SK-N-SH (cell line): ENCODE measurements around the gene WBP11. TPM values are rescaled to one million over a fixed set of nuclear protein-coding genes. Genes with fewer than 3 reads are reported as not detected.

Experiments used
- CTCF ChIA-PET: fragments of 300-600, 350-600 bp; formaldehyde crosslinking; extraction: SDS; loops from one replicate; lab custom pipeline; 2021; lab: Yijun Ruan, JAX
- POLR2A ChIA-PET: fragments of 350-600 bp; sonication (Branson Sonifier 250); formaldehyde crosslinking; extraction: SDS; loops from one replicate; lab custom pipeline; 2020; ENCODE audit warnings: antibody characterized with exemption, inconsistent platforms; lab: Yijun Ruan, JAX
- DNase-seq: peaks from one replicate; pipeline ENCODE4 v3.0.0; 2012
- H2AFZ ChIP-seq: fragments of 200-600 bp; sonication (generic); 2 replicates; pipeline ENCODE4 v1.8.1; 2016; ENCODE audit warnings: antibody characterized with exemption, mild to moderate bottlenecking, low read depth
- H3F3A ChIP-seq: fragments of 200-600 bp; sonication (generic); replicated peaks from 2 replicates; pipeline ENCODE3; 2016; ENCODE audit warnings: antibody characterized with exemption, mild to moderate bottlenecking; ENCODE audit not compliant: insufficient read depth
- H3K27ac ChIP-seq, 2 experiments: fragments of 200-500 bp in 1 of 2; fragments of 200-600 bp in 1 of 2; sonication (Bioruptor generic) in 1 of 2; sonication (generic), shearing (Covaris generic) in 1 of 2; 2 replicates each; pipeline versions ENCODE4 v1.5.1 to v1.6.1; 2014 to 2016; ENCODE audit warnings: low read depth in 2 of 2, inconsistent platforms in 1 of 2, low read length in 1 of 2, mild to moderate bottlenecking in 1 of 2, mixed read lengths in 1 of 2
- H3K27me3 ChIP-seq: fragments of 200-600 bp; sonication (generic), shearing (Covaris generic); 2 replicates; pipeline ENCODE4 v1.6.1; 2016; ENCODE audit warnings: mixed run types; ENCODE audit not compliant: insufficient read depth
- H3K36me3 ChIP-seq, 2 experiments: fragments of 200-500 bp in 1 of 2; fragments of 200-600 bp in 1 of 2; sonication (Bioruptor generic) in 1 of 2; sonication (generic) in 1 of 2; replicated peaks in 1 of 2; 2 replicates each; pipeline versions ENCODE3 to v1.5.1; 2014 to 2016; ENCODE audit warnings: low read length in 1 of 2, mild to moderate bottlenecking in 1 of 2; ENCODE audit not compliant: insufficient read depth in 2 of 2, control insufficient read depth in 1 of 2
- H3K4me1 ChIP-seq, 2 experiments: fragments of 200-500 bp in 1 of 2; fragments of 200-600 bp in 1 of 2; sonication (Bioruptor generic) in 1 of 2; sonication (generic), shearing (Covaris generic) in 1 of 2; 2 replicates each; pipeline versions ENCODE4 v1.5.1 to v1.6.1; 2014 to 2016; ENCODE audit warnings: low read depth in 1 of 2, low read length in 1 of 2, mixed run types in 1 of 2; ENCODE audit not compliant: insufficient read depth in 2 of 2, control insufficient read depth in 1 of 2
- H3K4me2 ChIP-seq: fragments of 200-600 bp; sonication (generic), shearing (Covaris generic); 2 replicates; pipeline ENCODE4 v1.6.1; 2017; ENCODE audit warnings: mixed run types
- H3K4me3 ChIP-seq, 2 experiments: fragments of 200-500 bp in 1 of 2; fragments of 200-600 bp in 1 of 2; sonication (Bioruptor generic) in 1 of 2; sonication (generic), shearing (Covaris generic) in 1 of 2; 2 replicates each; pipeline versions ENCODE4 v1.5.1 to v1.8.1; 2014 to 2016; ENCODE audit warnings: low read depth in 2 of 2, inconsistent platforms in 1 of 2, low read length in 1 of 2, mild to moderate bottlenecking in 1 of 2, mixed read lengths in 1 of 2, moderate library complexity in 1 of 2
- H3K79me2 ChIP-seq: fragments of 200-600 bp; sonication (generic); 2 replicates; pipeline ENCODE4 v1.8.1; 2017; ENCODE audit warnings: mild to moderate bottlenecking; ENCODE audit not compliant: insufficient read depth
- H3K9ac ChIP-seq: fragments of 200-600 bp; sonication (generic); 2 replicates; pipeline ENCODE4 v1.6.1; 2017; ENCODE audit warnings: mixed run types
- H3K9me2 ChIP-seq: fragments of 200-600 bp; sonication (generic); 2 replicates; pipeline ENCODE4 v1.6.1; 2017; ENCODE audit warnings: mixed run types
- H3K9me3 ChIP-seq: fragments of 200-600 bp; sonication (generic); 2 replicates; pipeline ENCODE4 v1.6.1; 2017; ENCODE audit warnings: mixed run types, mild to moderate bottlenecking, moderate library complexity
- H4K20me1 ChIP-seq: fragments of 200-600 bp; sonication (generic); 2 replicates; pipeline ENCODE4 v1.6.1; 2017; ENCODE audit warnings: mild to moderate bottlenecking, mixed run types; ENCODE audit not compliant: insufficient read depth
- FOSL2 ChIP-seq: IDR thresholded peaks from 2 replicates; pipeline ENCODE4 v1.4.0; 2012; ENCODE audit warnings: low read depth, mild to moderate bottlenecking, moderate library complexity, borderline replicate concordance
- FOXM1 ChIP-seq: IDR thresholded peaks from 2 replicates; pipeline ENCODE4 v1.4.0; 2012; ENCODE audit warnings: low read depth, mild to moderate bottlenecking
- GABPA ChIP-seq: IDR thresholded peaks from 2 replicates; pipeline ENCODE4 v1.4.0; 2012; ENCODE audit warnings: low read depth, mild to moderate bottlenecking
- GATA2 ChIP-seq: sonication (generic); formaldehyde crosslinking; IDR thresholded peaks from 2 replicates; pipeline ENCODE4 v1.5.0; 2020; ENCODE audit warnings: mild to moderate bottlenecking, missing genetic modification reagents
- MEF2A ChIP-seq: IDR thresholded peaks from 2 replicates; pipeline ENCODE4 v1.4.0; 2012; ENCODE audit warnings: low read depth, borderline replicate concordance
- NRF1 ChIP-seq: IDR thresholded peaks from 2 replicates; pipeline ENCODE4 v1.6.1; 2012; ENCODE audit warnings: low read depth, mild to moderate bottlenecking, low read length
- RAD21 ChIP-seq: IDR thresholded peaks from 2 replicates; pipeline ENCODE4 v1.6.1; 2012; ENCODE audit warnings: mild to moderate bottlenecking, low read length
- RFX5 ChIP-seq: IDR thresholded peaks from 2 replicates; pipeline ENCODE4 v1.6.1; 2012; ENCODE audit warnings: mild to moderate bottlenecking, improper control_type of control experiment, low read length
- SIN3A ChIP-seq: IDR thresholded peaks from 2 replicates; pipeline ENCODE4 v1.6.1; 2012; ENCODE audit warnings: low read depth, mild to moderate bottlenecking, low read length, moderate library complexity, borderline replicate concordance
- TCF12 ChIP-seq: IDR thresholded peaks from 2 replicates; pipeline ENCODE4 v1.4.0; 2012
- TEAD4 ChIP-seq: IDR thresholded peaks from 2 replicates; pipeline ENCODE4 v1.4.0; 2012; ENCODE audit warnings: mild to moderate bottlenecking, borderline replicate concordance; ENCODE audit not compliant: insufficient read depth
- USF1 ChIP-seq: IDR thresholded peaks from 2 replicates; pipeline ENCODE4 v1.4.0; 2012; ENCODE audit warnings: low read depth, borderline replicate concordance
- WGBS: methylation state at CpG from one replicate; pipeline ENCODE4 v1.1.6; 2017; ENCODE audit warnings: low lambda C conversion rate; 5-methylcytosine and 5-hydroxymethylcytosine counted together
- polyA plus RNA-seq, 3 experiments: library from polyadenylated mRNA; depleted of rRNA; stranded (reverse); fragments of >200 nt; gene quantifications; 2 replicates each; pipeline ENCODE4 v1.2.3, GENCODE V29; 2012
- TF ChIP-seq, protein P1 (sequence below): fragments of 150-350 bp; IDR thresholded peaks from 2 replicates; pipeline ENCODE4 v1.6.1; 2016; ENCODE audit warnings: mild to moderate bottlenecking, low read depth, low read length
- TF ChIP-seq, protein P2 (sequence below): IDR thresholded peaks from 2 replicates; pipeline ENCODE4 v1.6.1; 2012; ENCODE audit warnings: mild to moderate bottlenecking, low read depth, low read length, moderate library complexity

The WBP11 gene
- polyA plus RNA-seq, 1 of the 3 experiments (the other 2 are of a cell fraction), result 18.7 TPM

DNA sequence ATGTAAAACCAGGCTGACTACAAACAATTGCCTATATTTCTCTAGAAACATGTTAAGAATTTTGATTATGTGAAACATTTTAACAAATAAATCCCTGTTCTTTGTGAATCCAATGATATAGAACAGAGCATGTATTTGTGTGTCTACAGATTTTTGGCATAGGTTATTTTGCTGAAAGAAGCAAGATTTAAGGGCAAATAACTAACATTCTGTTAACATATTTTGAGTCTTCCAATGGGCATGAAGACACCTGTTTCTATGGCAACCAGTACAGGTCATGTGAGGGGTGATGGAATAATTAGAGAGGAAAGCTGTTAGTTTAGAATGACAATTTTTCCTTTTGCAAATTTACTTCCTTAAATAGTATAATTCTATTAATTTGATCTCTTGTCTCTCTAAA lies 31.2 kb upstream of the WBP11 start (continued):
- TF ChIP-seq RAD21 (no peak), NRF1 (no peak), RFX5 (no peak), FOXM1 (no peak)
- TF ChIP-seq, all 33 proteins: peak for 0

DNA sequence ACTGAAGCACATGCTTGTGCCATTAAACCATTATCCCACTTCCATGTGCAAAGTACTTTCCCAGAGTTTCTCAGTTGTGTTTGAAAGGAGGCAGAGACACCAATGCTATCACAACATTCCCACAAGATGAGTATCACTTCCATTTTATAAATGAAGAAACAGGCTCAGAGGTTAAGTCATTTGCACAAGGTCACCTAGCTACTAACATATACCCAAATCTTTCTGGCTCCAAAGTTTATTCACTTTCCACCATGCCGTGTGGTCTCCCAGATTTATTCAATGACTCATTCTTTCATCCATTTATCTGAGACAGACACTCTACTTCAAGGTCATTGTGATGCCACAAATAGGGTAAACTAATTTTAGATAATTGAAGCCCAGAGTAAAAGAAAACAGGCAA lies 30.7 kb upstream of the WBP11 start:
- Histone ChIP-seq H3K9ac (no peak overlapping the region), H2AFZ (no peak overlapping the region), H3F3A (peaks cover 40% of the 10 kb centered on the region), H3K4me1 (peaks cover 4 to 21% of the 10 kb centered on the region in 2 experiments), H3K27me3 (no peaks in the 10 kb centered on the region), H3K9me2 (no peaks in the 10 kb centered on the region), H4K20me1 (no peaks in the 10 kb centered on the region), H3K36me3 (no peaks in the 10 kb centered on the region), H3K9me3 (no peaks in the 10 kb centered on the region), H3K27ac (peak overlapping the region; percentile 53 to 97; a peak in 3 of 4 replicates), H3K79me2 (no peaks in the 10 kb centered on the region), H3K4me3 (no peak overlapping the region), H3K4me2 (peak overlapping the region; percentile 37; the same call in 1 of the 2 replicates)
- WGBS, result 0% methylated on average over 1 of the region's 1 CpG
- TF ChIP-seq, protein P1, sequence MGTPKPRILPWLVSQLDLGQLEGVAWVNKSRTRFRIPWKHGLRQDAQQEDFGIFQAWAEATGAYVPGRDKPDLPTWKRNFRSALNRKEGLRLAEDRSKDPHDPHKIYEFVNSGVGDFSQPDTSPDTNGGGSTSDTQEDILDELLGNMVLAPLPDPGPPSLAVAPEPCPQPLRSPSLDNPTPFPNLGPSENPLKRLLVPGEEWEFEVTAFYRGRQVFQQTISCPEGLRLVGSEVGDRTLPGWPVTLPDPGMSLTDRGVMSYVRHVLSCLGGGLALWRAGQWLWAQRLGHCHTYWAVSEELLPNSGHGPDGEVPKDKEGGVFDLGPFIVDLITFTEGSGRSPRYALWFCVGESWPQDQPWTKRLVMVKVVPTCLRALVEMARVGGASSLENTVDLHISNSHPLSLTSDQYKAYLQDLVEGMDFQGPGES, result no peak
- TF ChIP-seq GATA2 (no peak), FOSL2 (0 out of 2 replicates have a peak, but pooled peaks have one; percentile 34), TCF12 (peak; percentile 26; the same call in 1 of the 2 replicates), MEF2A (0 out of 2 replicates have a peak, but pooled peaks have one; percentile 13), USF1 (no peak), TEAD4 (0 out of 2 replicates have a peak, but pooled peaks have one; percentile 13), SIN3A (no peak)
- ChIA-PET POLR2A (no interaction called here), CTCF (interaction anchor here (1.0 to 1.5 kb wide), 2 partner anchors 14 to 387 kb away, joined by 4 read pairs; partner anchors contain the start of gene RERG)
- no peak for DNase-seq

GRCh38 chr12:14833336-14833735 lies 30.1 kb upstream of the WBP11 start:
- Histone ChIP-seq H3K9me3 (no peaks in the 10 kb centered on the region), H3K4me3 (no peak overlapping the region), H3K9me2 (no peaks in the 10 kb centered on the region), H3K36me3 (no peaks in the 10 kb centered on the region), H2AFZ (no peak overlapping the region), H3F3A (peaks cover 40% of the 10 kb centered on the region), H4K20me1 (no peaks in the 10 kb centered on the region), H3K79me2 (no peaks in the 10 kb centered on the region), H3K27ac (peak overlapping the region in 1 of 2 experiments; percentile 97; a peak in 3 of 4 replicates), H3K9ac (no peak overlapping the region), H3K27me3 (no peaks in the 10 kb centered on the region), H3K4me2 (peak overlapping the region; percentile 37; the same call in 1 of the 2 replicates), H3K4me1 (peaks cover 4 to 21% of the 10 kb centered on the region in 2 experiments)
- TF ChIP-seq GATA2 (no peak), NRF1 (no peak), GABPA (no peak)
- TF ChIP-seq, protein P1, result no peak
- TF ChIP-seq, protein P2, sequence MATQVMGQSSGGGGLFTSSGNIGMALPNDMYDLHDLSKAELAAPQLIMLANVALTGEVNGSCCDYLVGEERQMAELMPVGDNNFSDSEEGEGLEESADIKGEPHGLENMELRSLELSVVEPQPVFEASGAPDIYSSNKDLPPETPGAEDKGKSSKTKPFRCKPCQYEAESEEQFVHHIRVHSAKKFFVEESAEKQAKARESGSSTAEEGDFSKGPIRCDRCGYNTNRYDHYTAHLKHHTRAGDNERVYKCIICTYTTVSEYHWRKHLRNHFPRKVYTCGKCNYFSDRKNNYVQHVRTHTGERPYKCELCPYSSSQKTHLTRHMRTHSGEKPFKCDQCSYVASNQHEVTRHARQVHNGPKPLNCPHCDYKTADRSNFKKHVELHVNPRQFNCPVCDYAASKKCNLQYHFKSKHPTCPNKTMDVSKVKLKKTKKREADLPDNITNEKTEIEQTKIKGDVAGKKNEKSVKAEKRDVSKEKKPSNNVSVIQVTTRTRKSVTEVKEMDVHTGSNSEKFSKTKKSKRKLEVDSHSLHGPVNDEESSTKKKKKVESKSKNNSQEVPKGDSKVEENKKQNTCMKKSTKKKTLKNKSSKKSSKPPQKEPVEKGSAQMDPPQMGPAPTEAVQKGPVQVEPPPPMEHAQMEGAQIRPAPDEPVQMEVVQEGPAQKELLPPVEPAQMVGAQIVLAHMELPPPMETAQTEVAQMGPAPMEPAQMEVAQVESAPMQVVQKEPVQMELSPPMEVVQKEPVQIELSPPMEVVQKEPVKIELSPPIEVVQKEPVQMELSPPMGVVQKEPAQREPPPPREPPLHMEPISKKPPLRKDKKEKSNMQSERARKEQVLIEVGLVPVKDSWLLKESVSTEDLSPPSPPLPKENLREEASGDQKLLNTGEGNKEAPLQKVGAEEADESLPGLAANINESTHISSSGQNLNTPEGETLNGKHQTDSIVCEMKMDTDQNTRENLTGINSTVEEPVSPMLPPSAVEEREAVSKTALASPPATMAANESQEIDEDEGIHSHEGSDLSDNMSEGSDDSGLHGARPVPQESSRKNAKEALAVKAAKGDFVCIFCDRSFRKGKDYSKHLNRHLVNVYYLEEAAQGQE, result no peak
- CTCF ChIA-PET, result no interaction called here
- WGBS, result 71% methylated on average over 3 of the region's 3 CpGs
- DNase-seq, result no peak
- POLR2A ChIA-PET, result no interaction called here
